ENCODE data around the gene AGK. TPM values are rescaled to one million over a fixed set of nuclear protein-coding genes. Genes with fewer than 3 reads are reported as not detected.
A peak's percentile ranks its signal among the peaks of the same experiment; 100 is the strongest.

AGK gene
- total RNA-seq, 4 donors from 2014 or later, result 21.0 to 30.8 (median 25.5) TPM

GRCh38 chr7:141698247-141699015 lies 147.2 kb downstream of the AGK start:
- 67% methylated on average over 1 of the region's 1 CpG; no CpG with 5 or more reads in 1 of the 2 donors for WGBS, 2 donors (ENCODE audit: low coverage in 1 of 2)
- Histone ChIP-seq H3K9me3 (no peaks in the 10 kb centered on the region), H3K4me1 (peaks cover 5 to 67% (median 9%) of the 10 kb centered on the region in 3 donors), H3K27ac (no peak overlapping the region), H3K4me3 (no peak overlapping the region), H3K27me3 (no peaks in the 10 kb centered on the region), H3K36me3 (no peaks in the 10 kb centered on the region)
- ATAC-seq, result no peak
- TF ChIP-seq CTCF (IDR thresholded peaks at IDR 0.05) (no peak), POLR2AphosphoS5 (IDR thresholded peaks at IDR 0.05) (no peak), EP300 (IDR thresholded peaks at IDR 0.05) (no peak), POLR2A (IDR thresholded peaks at IDR 0.05) (no peak)

GRCh38 chr7:141699860-141700259 lies 148.7 kb downstream of the AGK start:
- H3K4me1 ChIP-seq, result peaks cover 5 to 67% (median 9%) of the 10 kb centered on the region in 3 donors
- WGBS, 2 donors (ENCODE audit: low coverage in 1 of 2), result 58 to 65% methylated on average over 3 of the region's 3 CpGs

GRCh38 chr7:141700296-141700847 lies 149.2 kb downstream of the AGK start:
- Histone ChIP-seq H3K27ac (peak overlapping the region in 3 of 4 donors; percentile 90 to 94 (median 91)), H3K9me3 (no peaks in the 10 kb centered on the region), H3K4me3 (peak overlapping the region in 1 of 2 donors; percentile 90), H3K4me1 (peaks cover 5 to 66% (median 9%) of the 10 kb centered on the region in 3 donors), H3K27me3 (no peaks in the 10 kb centered on the region), H3K36me3 (no peaks in the 10 kb centered on the region)
- 45 to 51% methylated on average over 3 to 5 of the region's 5 CpGs for WGBS, 2 donors (ENCODE audit: low coverage in 1 of 2)
- no peak for TF ChIP-seq CTCF (IDR thresholded peaks at IDR 0.05)
- no peak for TF ChIP-seq POLR2A (IDR thresholded peaks at IDR 0.05)
- no peak for TF ChIP-seq POLR2AphosphoS5 (IDR thresholded peaks at IDR 0.05)
- no peak for TF ChIP-seq EP300 (IDR thresholded peaks at IDR 0.05)
- ATAC-seq, result no peak

More at GRCh38 chr7:141699860-141700259, 148.7 kb downstream of the AGK start:
- TF ChIP-seq POLR2AphosphoS5 (IDR thresholded peaks at IDR 0.05), result no peak
- no peak for TF ChIP-seq POLR2A (IDR thresholded peaks at IDR 0.05)
- H3K27me3 ChIP-seq, result no peaks in the 10 kb centered on the region
- no peaks in the 10 kb centered on the region for H3K36me3 ChIP-seq
- H3K27ac ChIP-seq, result no peak overlapping the region
- ATAC-seq, result no peak
- no peak overlapping the region for H3K4me3 ChIP-seq
- no peaks in the 10 kb centered on the region for H3K9me3 ChIP-seq

- TF ChIP-seq EP300 (IDR thresholded peaks at IDR 0.05), result no peak
- TF ChIP-seq CTCF (IDR thresholded peaks at IDR 0.05), result no peak
- no peak for TF ChIP-seq POLR2AphosphoS5 (IDR thresholded peaks at IDR 0.05)
- no peak for TF ChIP-seq POLR2A (IDR thresholded peaks at IDR 0.05)
- Histone ChIP-seq H3K4me1 (peaks cover 5 to 61% (median 9%) of the 10 kb centered on the region in 3 donors), H3K36me3 (no peaks in the 10 kb centered on the region), H3K9me3 (no peaks in the 10 kb centered on the region), H3K4me3 (peak overlapping the region; percentile 65 to 90), H3K27ac (peak overlapping the region; percentile 21 to 94 (median 90)), H3K27me3 (no peaks in the 10 kb centered on the region)
- ATAC-seq, result no peak
- WGBS, 2 donors (ENCODE audit: low coverage in 1 of 2), result 28 to 35% methylated on average over 2 to 8 of the region's 20 CpGs
Measured at GRCh38 chr7:141700848-141701371, 149.7 kb downstream of the AGK start.

GRCh38 chr7:141701489-141702046 lies 150.4 kb downstream of the AGK start:
- Histone ChIP-seq H3K4me3 (peak overlapping the region; percentile 65 to 90), H3K4me1 (peaks cover 5 to 54% (median 9%) of the 10 kb centered on the region in 3 donors), H3K9me3 (no peaks in the 10 kb centered on the region), H3K36me3 (no peaks in the 10 kb centered on the region), H3K27ac (peak overlapping the region; percentile 21 to 94 (median 90)), H3K27me3 (no peaks in the 10 kb centered on the region)
- peak; percentile 60 for ATAC-seq
- 0% methylated on average over 1 to 5 of the region's 59 CpGs for whole genome bisulfite sequencing, 2 donors (ENCODE audit: low coverage in 1 of 2)
- TF ChIP-seq POLR2AphosphoS5 (IDR thresholded peaks at IDR 0.05) (no peak), POLR2A (IDR thresholded peaks at IDR 0.05) (no peak), CTCF (IDR thresholded peaks at IDR 0.05) (no peak)
